Stimulated activated effector memory CD8-positive, alpha-beta T cell treated with anti-CD3 and anti-CD28 coated beads, Interleukin-12 subunit alpha, Interleukin-12 subunit beta, amount 100 ng/mL, for 72 hours (primary cell): ENCODE results near the gene SLC17A4.
"Not testable (repeated sequence)": the region's sequence is repeated elsewhere in the genome, so short reads cannot be mapped to it uniquely, and the experiment has no call there.

ENCODE experiments used
- ATAC-seq: fragments of 150-1000 bp; cut with Tn5 transposase; 2 replicates; pipeline ENCODE4 v1.10.0; 2021
- DNase-seq, 2 donors: peaks; one replicate each; pipeline ENCODE4 v3.0.0; 2021 to 2022; ENCODE audit warnings: low spot score in 2 of 2
- H3K27ac Mint-ChIP-seq: one replicate; pipeline ENCODE4 v1.8.0; 2022; ENCODE audit warnings: mild to moderate bottlenecking, mixed read lengths
- H3K36me3 Mint-ChIP-seq: one replicate; pipeline ENCODE4 v1.8.0; 2022; ENCODE audit warnings: mild to moderate bottlenecking, mixed read lengths
- H3K4me1 Mint-ChIP-seq: one replicate; pipeline ENCODE4 v1.8.0; 2022; ENCODE audit warnings: mixed read lengths
- H3K4me3 Mint-ChIP-seq: one replicate; pipeline ENCODE4 v1.8.0; 2022; ENCODE audit warnings: mild to moderate bottlenecking, mixed read lengths
- H3K9me3 Mint-ChIP-seq: one replicate; pipeline ENCODE4 v1.8.0; 2022; ENCODE audit warnings: mixed read lengths

SLC17A4 gene

DNA sequence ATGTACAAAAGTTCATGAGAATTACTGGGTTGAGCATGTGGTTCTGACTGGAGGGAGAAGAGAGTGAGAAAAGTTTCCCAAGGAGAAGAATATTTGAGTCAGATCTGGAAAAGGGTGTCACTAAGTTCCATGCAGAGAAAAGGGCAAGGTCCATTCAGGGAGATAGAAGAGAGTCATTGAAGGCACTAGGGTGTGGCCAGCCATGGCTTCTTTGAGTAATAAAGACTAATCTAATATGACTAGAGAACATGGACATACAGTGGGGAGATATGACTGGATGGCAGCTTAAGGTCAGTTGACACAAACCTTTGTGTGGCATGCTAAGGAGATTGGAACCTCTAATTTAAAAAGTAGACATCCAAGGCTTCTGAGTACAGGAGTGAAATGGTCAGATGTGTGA is 10.7 kb upstream of the SLC17A4 start:
- no peak overlapping the region for H3K27ac Mint-ChIP-seq
- H3K36me3 Mint-ChIP-seq = no peaks in the 10 kb centered on the region
- DNase-seq = no peak
- H3K9me3 Mint-ChIP-seq = no peaks in the 10 kb centered on the region
- peak; percentile 42 for ATAC-seq
- no peak overlapping the region for H3K4me3 Mint-ChIP-seq
- no peaks in the 10 kb centered on the region for H3K4me1 Mint-ChIP-seq

DNA sequence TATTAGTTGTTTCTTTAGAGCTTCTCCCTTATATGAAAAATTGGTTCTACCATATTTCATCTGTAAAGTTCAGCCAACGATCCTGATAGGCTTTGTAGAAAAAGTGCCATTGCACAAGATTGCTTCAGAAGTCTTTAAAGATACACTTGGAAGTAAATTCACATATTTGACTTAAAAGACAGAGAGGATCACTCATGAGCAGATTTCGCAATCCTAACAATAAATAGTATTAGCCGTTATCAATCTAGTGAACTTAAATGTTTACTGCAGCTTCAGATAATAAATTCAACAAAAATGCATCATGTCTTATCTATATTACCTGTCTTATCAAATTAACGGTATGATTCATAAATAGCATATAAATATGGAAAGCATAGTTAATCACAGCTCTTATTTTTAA is 8.7 kb upstream of the SLC17A4 start:
- DNase-seq (no peak), ATAC-seq (no peak)
- Mint-ChIP-seq H3K4me1 (no peaks in the 10 kb centered on the region), H3K36me3 (no peaks in the 10 kb centered on the region), H3K4me3 (no peak overlapping the region), H3K9me3 (no peaks in the 10 kb centered on the region), H3K27ac (no peak overlapping the region)

DNA sequence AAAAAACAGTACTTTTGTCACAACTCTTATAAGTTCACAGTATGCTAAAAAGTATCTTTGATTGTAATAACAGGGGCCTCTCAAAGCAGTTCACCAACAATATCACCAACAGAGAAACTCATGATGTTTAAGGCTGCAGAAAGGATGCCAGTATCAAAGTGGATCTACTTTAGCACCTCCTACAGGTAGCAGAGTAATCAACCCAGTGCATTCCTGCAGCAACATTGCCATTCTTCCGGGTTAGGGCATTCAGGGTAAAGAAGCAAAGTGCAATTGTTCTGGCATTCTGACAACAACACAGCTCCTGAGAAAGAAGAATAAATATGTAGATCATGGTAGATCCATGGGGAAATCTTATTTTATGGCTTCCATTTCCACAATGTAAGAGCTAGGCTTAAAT is 7.6 kb upstream of the SLC17A4 start:
- H3K4me1 Mint-ChIP-seq = no peaks in the 10 kb centered on the region
- DNase-seq = no peak
- H3K9me3 Mint-ChIP-seq = no peaks in the 10 kb centered on the region
- H3K4me3 Mint-ChIP-seq = no peak overlapping the region
- no peak for ATAC-seq
- no peak overlapping the region for H3K27ac Mint-ChIP-seq
- no peaks in the 10 kb centered on the region for H3K36me3 Mint-ChIP-seq

DNA sequence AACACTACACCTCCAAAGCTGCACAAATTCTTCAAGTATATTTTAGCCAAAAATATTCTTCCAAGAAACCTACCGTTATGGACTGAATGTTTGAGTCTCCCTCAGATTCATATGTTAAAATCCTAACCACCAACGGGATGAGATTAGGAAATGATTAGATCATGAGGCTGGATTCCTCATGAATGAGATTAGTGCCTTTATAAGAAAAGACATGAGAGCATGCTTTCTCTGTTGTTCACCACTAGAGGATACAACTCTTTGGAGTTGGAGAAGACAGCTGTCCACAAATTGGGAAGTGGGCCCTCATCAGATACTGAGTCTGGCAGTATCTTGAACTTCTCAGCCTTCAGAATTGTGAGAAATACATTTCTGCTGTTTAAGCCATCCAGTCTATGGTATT is 7.1 kb upstream of the SLC17A4 start:
- ATAC-seq (no peak), DNase-seq (no peak)
- H3K9me3 Mint-ChIP-seq = no peaks in the 10 kb centered on the region
- no peaks in the 10 kb centered on the region for H3K36me3 Mint-ChIP-seq
- no peak overlapping the region for H3K4me3 Mint-ChIP-seq
- no peak overlapping the region for H3K27ac Mint-ChIP-seq
- no peaks in the 10 kb centered on the region for H3K4me1 Mint-ChIP-seq

DNA sequence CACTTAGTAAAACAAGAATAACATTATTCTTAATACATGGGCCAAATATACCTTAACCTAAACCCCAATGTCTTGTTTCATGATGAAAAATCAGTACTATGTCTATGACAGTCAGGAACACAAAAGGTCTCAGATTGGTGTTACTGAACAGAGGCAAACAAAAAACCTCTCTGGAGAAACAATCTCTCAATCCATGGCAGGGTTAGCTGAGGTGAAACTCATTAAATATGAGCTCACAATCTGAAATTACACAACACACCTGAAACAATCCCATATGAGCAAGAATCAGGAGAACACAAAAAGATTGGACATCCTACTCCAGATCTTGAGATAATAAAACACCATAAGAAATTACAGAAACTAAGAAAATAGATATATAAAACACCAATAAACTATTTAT is 6.5 kb upstream of the SLC17A4 start:
- no peak overlapping the region for H3K4me3 Mint-ChIP-seq
- no peak overlapping the region for H3K27ac Mint-ChIP-seq
- ATAC-seq = no peak
- H3K36me3 Mint-ChIP-seq = no peaks in the 10 kb centered on the region
- no peaks in the 10 kb centered on the region for H3K4me1 Mint-ChIP-seq
- H3K9me3 Mint-ChIP-seq = no peaks in the 10 kb centered on the region
- no peak for DNase-seq

DNA sequence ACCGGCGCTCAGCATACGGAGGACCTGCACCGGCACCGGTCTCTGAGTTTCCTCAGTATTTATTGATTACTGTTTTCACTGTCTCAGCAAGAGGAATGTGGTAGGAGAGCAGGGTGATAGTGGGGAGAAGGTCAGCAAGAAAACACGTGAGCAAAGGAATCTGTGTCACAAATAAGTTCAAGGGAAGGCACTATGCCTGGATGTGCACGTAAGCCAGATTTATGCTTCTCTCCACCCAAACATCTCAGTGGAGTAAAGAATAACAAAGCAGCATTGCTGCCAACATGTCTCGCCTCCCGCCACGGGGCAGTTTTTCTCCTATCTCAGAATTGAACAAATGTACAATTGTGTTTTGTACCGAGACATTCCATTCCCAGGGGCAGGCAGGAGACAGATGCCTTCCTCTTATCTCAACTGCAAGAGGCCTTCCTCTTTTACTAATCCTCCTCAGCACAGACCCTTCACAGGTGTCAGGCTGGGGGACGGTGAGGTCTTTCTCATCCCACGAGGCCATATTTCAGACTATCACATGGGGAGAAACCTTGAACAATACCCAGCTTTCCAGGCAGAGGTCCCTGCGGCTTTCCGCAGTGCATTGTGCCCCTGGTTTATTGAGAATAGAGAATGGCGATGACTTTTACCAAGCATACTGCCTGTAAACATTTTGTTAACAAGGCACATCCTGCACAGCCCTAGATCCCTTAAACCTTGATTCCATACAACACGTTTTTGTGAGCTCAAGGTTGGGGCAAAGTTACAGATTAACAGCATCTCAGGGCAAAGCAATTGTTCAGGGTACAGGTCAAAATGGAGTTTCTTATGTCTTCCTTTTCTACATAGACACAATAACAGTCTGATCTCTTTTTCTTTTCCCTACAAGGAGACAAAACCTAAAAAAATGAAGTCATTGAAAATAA is 5.7 kb upstream of the SLC17A4 start:
- DNase-seq, H3K4me1 Mint-ChIP-seq, ATAC-seq, H3K27ac Mint-ChIP-seq, H3K9me3 Mint-ChIP-seq, H3K4me3 Mint-ChIP-seq, H3K36me3 Mint-ChIP-seq: not testable (repeated sequence)

DNA sequence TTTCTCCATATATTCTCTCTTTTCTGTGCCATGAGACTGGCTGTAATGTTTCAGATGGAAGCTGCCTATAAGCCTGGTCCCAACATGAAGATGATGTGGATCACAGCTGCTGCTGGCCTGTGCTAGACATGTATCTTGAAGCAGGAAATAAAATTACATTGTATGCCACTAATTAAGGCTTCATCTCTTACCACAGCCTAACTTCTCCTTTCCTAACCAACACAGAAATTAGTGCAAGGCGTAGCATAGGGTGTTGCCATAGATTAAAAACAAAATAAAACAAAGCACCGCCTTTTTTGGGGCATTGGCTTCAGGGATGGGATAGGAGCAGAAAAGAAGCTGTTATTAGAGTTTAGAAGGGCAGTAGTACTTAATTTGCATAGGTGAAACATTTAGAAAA is 4.7 kb upstream of the SLC17A4 start:
- DNase-seq (no peak), ATAC-seq (no peak)
- H3K4me3 Mint-ChIP-seq = no peak overlapping the region
- no peak overlapping the region for H3K27ac Mint-ChIP-seq
- no peaks in the 10 kb centered on the region for H3K36me3 Mint-ChIP-seq
- no peaks in the 10 kb centered on the region for H3K9me3 Mint-ChIP-seq
- H3K4me1 Mint-ChIP-seq = no peaks in the 10 kb centered on the region

DNA sequence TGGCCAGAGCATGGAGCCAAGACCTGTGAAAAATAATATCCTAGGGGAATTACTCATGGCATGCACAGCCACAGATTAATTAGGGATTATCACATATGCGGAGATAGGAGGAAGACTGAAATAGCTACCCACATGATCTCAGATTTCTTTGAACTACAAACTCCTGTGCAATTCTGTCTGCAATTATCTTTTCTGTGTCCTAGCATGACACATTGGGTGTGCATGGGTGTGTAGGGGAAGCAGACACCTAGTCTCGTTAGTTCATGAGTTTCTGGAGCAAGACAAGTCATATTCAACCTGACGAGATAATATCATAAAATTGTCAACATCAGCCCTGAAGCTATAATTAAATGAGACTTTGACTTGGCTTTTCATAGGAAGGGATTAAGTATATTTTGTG is 3.6 kb upstream of the SLC17A4 start:
- no peak for ATAC-seq
- Mint-ChIP-seq H3K36me3 (no peaks in the 10 kb centered on the region), H3K4me3 (no peak overlapping the region), H3K4me1 (no peaks in the 10 kb centered on the region), H3K27ac (no peak overlapping the region), H3K9me3 (no peaks in the 10 kb centered on the region)
- DNase-seq = no peak

DNA sequence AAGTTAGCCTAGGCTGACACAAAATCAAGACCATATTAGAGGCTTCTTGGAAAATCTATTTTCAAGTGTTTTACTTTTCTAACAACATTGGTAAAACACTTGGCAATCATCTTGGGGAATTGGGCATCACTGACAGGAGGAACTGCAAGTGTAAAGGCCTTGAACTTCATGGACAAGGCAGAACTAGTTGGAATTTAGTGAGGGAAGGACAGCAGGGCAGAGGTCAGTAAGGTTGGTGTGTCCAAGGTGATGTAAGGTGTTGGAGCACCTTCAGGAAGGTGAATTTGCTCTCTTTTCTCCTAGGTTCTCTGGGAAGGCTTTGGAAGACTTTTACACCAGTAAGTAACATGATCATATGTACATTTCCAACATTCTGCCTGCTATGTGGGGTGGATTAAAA is 1.5 kb upstream of the SLC17A4 start:
- DNase-seq (no peak), ATAC-seq (no peak)
- no peak overlapping the region for H3K4me3 Mint-ChIP-seq
- no peaks in the 10 kb centered on the region for H3K9me3 Mint-ChIP-seq
- no peaks in the 10 kb centered on the region for H3K4me1 Mint-ChIP-seq
- no peaks in the 10 kb centered on the region for H3K36me3 Mint-ChIP-seq
- no peak overlapping the region for H3K27ac Mint-ChIP-seq

DNA sequence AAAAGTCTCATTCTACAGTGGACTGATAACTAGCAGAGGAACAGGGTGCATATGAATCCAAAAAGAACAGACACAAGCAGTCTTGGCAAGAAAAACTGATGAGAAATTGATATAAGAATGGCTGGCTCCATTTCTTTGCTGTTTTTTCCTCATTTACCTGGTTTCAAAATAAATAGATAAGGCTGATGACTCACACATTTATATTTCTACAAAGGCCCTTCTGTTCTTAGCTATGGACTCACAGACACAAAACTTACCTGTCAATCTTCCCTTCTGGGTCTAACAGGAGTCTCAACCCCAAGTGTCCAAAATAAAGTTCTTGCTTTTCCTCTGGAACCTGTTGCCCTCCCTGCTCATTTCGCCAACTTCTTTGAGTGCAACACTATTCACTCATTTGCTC is 941 bp downstream of the SLC17A4 start:
- H3K27ac Mint-ChIP-seq = no peak overlapping the region
- H3K4me1 Mint-ChIP-seq = no peaks in the 10 kb centered on the region
- no peak for DNase-seq
- no peak overlapping the region for H3K4me3 Mint-ChIP-seq
- no peaks in the 10 kb centered on the region for H3K9me3 Mint-ChIP-seq
- no peak for ATAC-seq
- no peaks in the 10 kb centered on the region for H3K36me3 Mint-ChIP-seq

DNA sequence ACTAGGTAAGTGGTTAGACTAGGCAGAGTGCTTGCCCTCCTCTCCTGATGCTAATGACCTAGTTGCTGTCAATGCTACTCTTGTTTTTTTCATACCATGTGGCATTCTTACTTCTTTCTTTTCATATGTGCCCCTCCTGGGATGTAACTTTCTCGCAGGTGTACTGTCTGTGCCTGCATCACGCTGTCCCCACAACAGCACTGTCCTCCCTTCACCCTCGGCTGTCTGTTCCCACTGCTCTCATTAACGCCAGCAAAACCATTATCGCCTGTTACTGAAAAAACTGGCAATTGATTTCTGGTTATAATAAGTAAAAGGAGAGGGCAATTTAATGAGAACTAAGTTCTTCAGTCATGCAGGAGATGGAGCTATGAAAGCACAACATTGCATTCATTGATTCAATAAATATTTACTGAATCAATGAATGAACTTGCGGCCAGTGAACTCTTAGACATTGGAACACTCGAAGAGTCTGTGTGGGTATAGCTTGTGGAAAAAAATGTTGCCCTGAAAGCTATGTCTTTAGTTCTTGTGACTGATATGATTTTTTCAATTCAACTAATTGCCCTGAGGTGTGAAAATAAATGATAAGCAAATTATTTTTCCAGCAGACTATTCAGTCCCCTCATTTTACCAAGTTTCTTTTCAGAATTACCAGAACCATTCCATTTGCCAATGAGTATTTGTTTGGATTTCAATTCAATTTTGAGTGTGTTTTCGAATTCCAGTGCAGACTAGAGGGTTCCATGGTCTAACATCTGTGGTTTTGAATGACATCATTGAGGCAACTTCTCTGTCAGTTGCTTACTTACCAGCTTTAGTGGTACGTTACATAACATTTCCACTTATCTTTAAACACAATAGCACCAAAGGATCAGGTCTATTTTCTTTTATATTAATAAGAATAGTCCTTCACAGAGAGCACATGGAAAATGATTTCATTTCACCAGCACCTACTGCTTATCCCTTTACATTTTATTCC is 2.1 kb downstream of the SLC17A4 start:
- DNase-seq = no peak
- no peak overlapping the region for H3K27ac Mint-ChIP-seq
- no peaks in the 10 kb centered on the region for H3K4me1 Mint-ChIP-seq
- H3K4me3 Mint-ChIP-seq = no peak overlapping the region
- ATAC-seq = no peak
- H3K9me3 Mint-ChIP-seq = no peaks in the 10 kb centered on the region
- H3K36me3 Mint-ChIP-seq = no peaks in the 10 kb centered on the region

DNA sequence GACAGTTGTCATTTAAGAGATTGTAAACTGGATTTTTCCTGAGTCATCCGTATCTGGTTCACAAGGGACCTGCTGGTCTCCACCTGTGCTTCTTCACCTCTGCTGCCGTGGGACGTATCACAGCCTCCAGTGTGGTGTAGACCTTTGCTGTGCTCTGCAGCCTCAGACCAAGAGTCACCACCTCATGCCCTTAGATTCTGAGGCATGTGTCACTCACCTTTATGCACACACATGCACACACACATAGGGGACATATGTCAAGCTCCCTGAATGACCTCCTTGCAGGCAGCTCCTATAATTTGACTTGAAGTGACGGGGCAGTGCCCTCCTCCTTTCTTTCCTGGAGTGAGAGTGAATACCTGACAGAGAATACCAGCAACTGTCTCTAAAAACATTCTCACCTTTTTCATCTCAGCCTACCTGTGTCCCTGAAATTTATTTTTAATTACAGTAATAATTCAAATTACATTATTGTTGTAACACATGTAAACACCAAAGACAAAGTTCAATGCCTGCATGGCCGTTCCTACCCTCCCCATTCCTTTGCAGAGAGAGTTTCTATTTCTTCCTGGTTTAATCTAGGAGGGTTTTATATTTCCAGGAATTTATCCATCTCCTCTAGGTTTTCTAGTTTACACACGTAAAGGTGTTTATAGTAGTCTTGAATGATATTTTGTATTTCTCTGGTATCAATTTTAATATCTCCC is 3.5 kb downstream of the SLC17A4 start:
- H3K27ac Mint-ChIP-seq = no peak overlapping the region
- no peaks in the 10 kb centered on the region for H3K9me3 Mint-ChIP-seq
- H3K4me3 Mint-ChIP-seq = no peak overlapping the region
- ATAC-seq (no peak), DNase-seq (no peak)
- H3K4me1 Mint-ChIP-seq = no peaks in the 10 kb centered on the region
- H3K36me3 Mint-ChIP-seq = no peaks in the 10 kb centered on the region

DNA sequence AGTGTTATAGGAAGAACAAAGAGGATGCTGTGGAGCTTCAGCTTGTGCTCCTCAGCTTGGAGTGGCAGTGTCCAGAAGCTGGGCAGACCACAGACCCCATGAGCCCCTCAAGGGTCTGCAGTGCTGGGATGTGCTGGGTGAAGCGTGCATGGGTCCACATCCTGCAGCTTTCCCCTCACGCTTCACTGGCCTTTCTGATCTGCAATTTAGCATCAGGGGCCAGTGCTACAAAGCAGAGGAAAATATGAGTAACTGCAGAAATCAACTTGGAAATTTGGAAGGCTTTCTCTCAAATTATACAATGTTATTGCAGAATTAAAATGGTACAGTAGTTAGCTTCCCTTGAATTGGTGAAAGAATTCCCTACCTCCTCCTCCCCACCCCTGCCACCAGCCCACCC is 10.1 kb downstream of the SLC17A4 start:
- H3K4me3 Mint-ChIP-seq = no peak overlapping the region
- DNase-seq (no peak), ATAC-seq (no peak)
- H3K4me1 Mint-ChIP-seq = no peaks in the 10 kb centered on the region
- no peaks in the 10 kb centered on the region for H3K9me3 Mint-ChIP-seq
- no peak overlapping the region for H3K27ac Mint-ChIP-seq
- no peaks in the 10 kb centered on the region for H3K36me3 Mint-ChIP-seq

DNA sequence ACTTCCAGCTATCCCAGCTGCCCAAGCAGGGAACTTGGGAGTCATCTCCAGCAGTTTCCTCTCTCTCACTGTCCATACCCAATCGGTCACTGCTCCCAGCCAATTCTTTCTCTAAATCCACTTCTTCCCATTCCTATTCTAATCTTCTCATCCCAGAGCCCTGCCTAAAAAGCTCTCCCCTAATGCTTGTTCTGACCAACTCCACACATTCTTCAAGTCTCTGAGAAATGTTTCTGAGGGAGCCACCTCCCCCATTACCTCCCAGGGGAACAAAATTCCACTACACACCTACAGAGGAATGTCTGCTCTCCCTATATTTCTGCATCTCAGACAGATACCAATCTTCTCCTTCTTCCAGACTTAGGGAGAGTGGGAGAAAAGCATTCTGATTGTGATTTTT is 14.0 kb downstream of the SLC17A4 start:
- H3K27ac Mint-ChIP-seq = no peak overlapping the region
- H3K4me3 Mint-ChIP-seq = no peak overlapping the region
- no peak for DNase-seq
- H3K9me3 Mint-ChIP-seq = no peaks in the 10 kb centered on the region
- no peaks in the 10 kb centered on the region for H3K4me1 Mint-ChIP-seq
- no peak for ATAC-seq
- no peaks in the 10 kb centered on the region for H3K36me3 Mint-ChIP-seq

DNA sequence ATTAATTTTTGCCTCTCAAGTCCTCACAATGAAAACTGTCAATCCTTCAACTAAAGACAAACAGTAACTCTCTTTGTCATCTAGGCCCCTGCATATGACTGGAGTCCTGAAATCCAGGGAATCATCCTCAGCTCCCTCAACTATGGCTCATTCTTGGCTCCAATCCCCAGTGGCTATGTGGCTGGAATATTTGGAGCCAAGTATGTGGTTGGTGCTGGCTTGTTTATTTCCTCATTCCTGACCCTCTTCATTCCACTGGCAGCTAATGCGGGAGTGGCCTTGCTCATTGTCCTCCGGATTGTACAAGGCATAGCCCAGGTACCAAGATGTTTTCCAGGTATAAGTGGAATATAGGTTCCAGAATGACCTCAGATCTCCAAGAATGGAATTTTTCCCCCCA is 15.4 kb downstream of the SLC17A4 start:
- no peak overlapping the region for H3K4me3 Mint-ChIP-seq
- no peaks in the 10 kb centered on the region for H3K36me3 Mint-ChIP-seq
- no peaks in the 10 kb centered on the region for H3K4me1 Mint-ChIP-seq
- H3K27ac Mint-ChIP-seq = no peak overlapping the region
- ATAC-seq = no peak
- DNase-seq = no peak
- H3K9me3 Mint-ChIP-seq = no peaks in the 10 kb centered on the region
